Adrenal gland (tissue), 5 donors: ENCODE data around the gene NOL4L.

Source experiments
- CTCF ChIP-seq, 6 experiments: fragments of 450-650 bp in 4 of 6; fragments of 200-600 bp in 2 of 6; sonication (generic) in 1 of 6; IDR thresholded peaks; 1 replicate in 5 of 6; 2 replicates in 1 of 6; pipeline versions ENCODE4 v1.5.1 to v1.8.0; 2016 to 2021; ENCODE audit warnings: antibody characterized with exemption in 6 of 6, mild to moderate bottlenecking in 2 of 6, moderate library complexity in 1 of 6
- POLR2A ChIP-seq, 2 donors: fragments of 450-650 bp; IDR thresholded peaks; one replicate each; pipeline ENCODE4 v1.6.1; 2017; ENCODE audit warnings: antibody characterized with exemption in 2 of 2, mild to moderate bottlenecking in 2 of 2, moderate library complexity in 1 of 2
- donor health status: DM: no; HTN: no; CAD: no.

GRCh38 chr20:32535953-32536823 lies 48.9 kb downstream of the NOL4L start:
- TF ChIP-seq CTCF (IDR thresholded peaks at IDR 0.05): no peak
- no peak for TF ChIP-seq POLR2A (IDR thresholded peaks at IDR 0.05)
